ENCODE results near the gene NR3C2. TPM values are rescaled to one million over a fixed set of nuclear protein-coding genes. Genes with fewer than 3 reads are reported as not detected.

NR3C2 gene
- total RNA-seq, 1 donor from 2014 or later = 25.9 TPM

- ATAC-seq = no peak
- no peaks in the 10 kb centered on the region for H3K36me3 ChIP-seq
- no peaks in the 10 kb centered on the region for H3K9me3 ChIP-seq
- no peak for DNase-seq
- H3K27ac ChIP-seq = no peak overlapping the region
- peaks cover 7% of the 10 kb centered on the region for H3K4me1 ChIP-seq
- H3K27me3 ChIP-seq = no peaks in the 10 kb centered on the region
- intact Hi-C loops (cut with DNase I) = no loop called here
- H3K4me3 ChIP-seq = no peak overlapping the region
- TF ChIP-seq, protein P1, sequence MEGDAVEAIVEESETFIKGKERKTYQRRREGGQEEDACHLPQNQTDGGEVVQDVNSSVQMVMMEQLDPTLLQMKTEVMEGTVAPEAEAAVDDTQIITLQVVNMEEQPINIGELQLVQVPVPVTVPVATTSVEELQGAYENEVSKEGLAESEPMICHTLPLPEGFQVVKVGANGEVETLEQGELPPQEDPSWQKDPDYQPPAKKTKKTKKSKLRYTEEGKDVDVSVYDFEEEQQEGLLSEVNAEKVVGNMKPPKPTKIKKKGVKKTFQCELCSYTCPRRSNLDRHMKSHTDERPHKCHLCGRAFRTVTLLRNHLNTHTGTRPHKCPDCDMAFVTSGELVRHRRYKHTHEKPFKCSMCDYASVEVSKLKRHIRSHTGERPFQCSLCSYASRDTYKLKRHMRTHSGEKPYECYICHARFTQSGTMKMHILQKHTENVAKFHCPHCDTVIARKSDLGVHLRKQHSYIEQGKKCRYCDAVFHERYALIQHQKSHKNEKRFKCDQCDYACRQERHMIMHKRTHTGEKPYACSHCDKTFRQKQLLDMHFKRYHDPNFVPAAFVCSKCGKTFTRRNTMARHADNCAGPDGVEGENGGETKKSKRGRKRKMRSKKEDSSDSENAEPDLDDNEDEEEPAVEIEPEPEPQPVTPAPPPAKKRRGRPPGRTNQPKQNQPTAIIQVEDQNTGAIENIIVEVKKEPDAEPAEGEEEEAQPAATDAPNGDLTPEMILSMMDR (IDR thresholded peaks at IDR 0.05) = no peak
Measured at GRCh38 chr4:148288448-148288847, 153.8 kb downstream of the NR3C2 start.

- H3K9me3 ChIP-seq = no peaks in the 10 kb centered on the region
- intact Hi-C loops (cut with DNase I) = no loop called here
- H3K27ac ChIP-seq = no peak overlapping the region
- TF ChIP-seq, protein P1 (IDR thresholded peaks at IDR 0.05) = no peak
- H3K36me3 ChIP-seq = no peaks in the 10 kb centered on the region
- no peak overlapping the region for H3K4me3 ChIP-seq
- ATAC-seq (no peak), DNase-seq (no peak)
- H3K27me3 ChIP-seq = no peaks in the 10 kb centered on the region
- H3K4me1 ChIP-seq = peaks cover 7% of the 10 kb centered on the region
Measured at GRCh38 chr4:148287111-148287510, 155.1 kb downstream of the NR3C2 start.

GRCh38 chr4:148286012-148286411 lies 156.2 kb downstream of the NR3C2 start:
- no peak overlapping the region for H3K27ac ChIP-seq
- no peaks in the 10 kb centered on the region for H3K27me3 ChIP-seq
- H3K36me3 ChIP-seq = no peaks in the 10 kb centered on the region
- ATAC-seq (no peak), DNase-seq (no peak)
- TF ChIP-seq, protein P1 (IDR thresholded peaks at IDR 0.05) = no peak
- intact Hi-C loops (cut with DNase I) = no loop called here
- no peak overlapping the region for H3K4me3 ChIP-seq
- H3K9me3 ChIP-seq = no peaks in the 10 kb centered on the region
- H3K4me1 ChIP-seq = peaks cover 7% of the 10 kb centered on the region

GRCh38 chr4:148283665-148284064 lies 158.5 kb downstream of the NR3C2 start:
- no peaks in the 10 kb centered on the region for H3K9me3 ChIP-seq
- intact Hi-C loops (cut with DNase I) = no loop called here
- no peak for ATAC-seq
- H3K4me3 ChIP-seq = no peak overlapping the region
- no peaks in the 10 kb centered on the region for H3K27me3 ChIP-seq
- peaks cover 5% of the 10 kb centered on the region for H3K4me1 ChIP-seq
- no peak overlapping the region for H3K27ac ChIP-seq
- H3K36me3 ChIP-seq = no peaks in the 10 kb centered on the region
- TF ChIP-seq, protein P1 (IDR thresholded peaks at IDR 0.05) = no peak
- no peak for DNase-seq

GRCh38 chr4:148278310-148278709 lies 163.9 kb downstream of the NR3C2 start:
- Histone ChIP-seq H3K9me3 (no peaks in the 10 kb centered on the region), H3K36me3 (no peaks in the 10 kb centered on the region), H3K27me3 (no peaks in the 10 kb centered on the region), H3K4me3 (no peak overlapping the region), H3K27ac (no peak overlapping the region), H3K4me1 (peaks cover 3% of the 10 kb centered on the region)
- intact Hi-C loops (cut with DNase I) = no loop called here
- TF ChIP-seq, protein P1 (IDR thresholded peaks at IDR 0.05) = no peak
- DNase-seq (no peak), ATAC-seq (no peak)

- no peak overlapping the region for H3K4me3 ChIP-seq
- H3K27me3 ChIP-seq = no peaks in the 10 kb centered on the region
- no peak overlapping the region for H3K27ac ChIP-seq
- DNase-seq (no peak), ATAC-seq (no peak)
- intact Hi-C loops (cut with DNase I) = no loop called here
- H3K9me3 ChIP-seq = no peaks in the 10 kb centered on the region
- TF ChIP-seq, protein P1 (IDR thresholded peaks at IDR 0.05) = no peak
- H3K4me1 ChIP-seq = peaks cover 3% of the 10 kb centered on the region
- no peaks in the 10 kb centered on the region for H3K36me3 ChIP-seq
Measured at GRCh38 chr4:148275266-148275665, 166.9 kb downstream of the NR3C2 start.
